Glutamatergic neuron (in vitro differentiated cells): Measurements from ENCODE around the gene TMEM63B. TPM values are rescaled to one million over a fixed set of nuclear protein-coding genes. Genes with fewer than 3 reads are reported as not detected.

Source experiments
- DNase-seq: peaks from one replicate; pipeline ENCODE4 v3.0.0; 2022
- H3K27ac Mint-ChIP-seq: one replicate; pipeline ENCODE4 v1.8.0; 2020; ENCODE audit warnings: mild to moderate bottlenecking, mixed read lengths, inconsistent platforms; ENCODE audit not compliant: unreplicated experiment
- H3K27me3 Mint-ChIP-seq: one replicate; pipeline ENCODE4 v1.8.0; 2020; ENCODE audit warnings: mild to moderate bottlenecking, moderate library complexity, mixed read lengths, inconsistent platforms; ENCODE audit not compliant: unreplicated experiment
- H3K36me3 Mint-ChIP-seq: one replicate; pipeline ENCODE4 v1.8.0; 2020; ENCODE audit warnings: mild to moderate bottlenecking, mixed read lengths, inconsistent platforms; ENCODE audit not compliant: unreplicated experiment
- H3K4me1 Mint-ChIP-seq: one replicate; pipeline ENCODE4 v1.8.0; 2020; ENCODE audit warnings: mild to moderate bottlenecking, low read depth, mixed read lengths, inconsistent platforms; ENCODE audit not compliant: unreplicated experiment
- H3K4me3 Mint-ChIP-seq: one replicate; pipeline ENCODE4 v1.8.0; 2020; ENCODE audit warnings: mild to moderate bottlenecking, mixed read lengths, inconsistent platforms; ENCODE audit not compliant: unreplicated experiment
- H3K9me3 Mint-ChIP-seq: one replicate; pipeline ENCODE4 v1.8.0; 2020; ENCODE audit warnings: mild to moderate bottlenecking, moderate library complexity, mixed read lengths, inconsistent platforms; ENCODE audit not compliant: unreplicated experiment
- total RNA-seq: library from RNA; stranded (reverse); fragmentation: NEBNext Ultra II Directional; extraction: Animal tissue kit (Norgen Biotek cat#: 25700); gene quantifications from one replicate; pipeline ENCODE4 v1.2.1, GENCODE V29; 2021; ENCODE audit not compliant: unreplicated experiment
- TF ChIP-seq, protein P1 (sequence below): fragments of 200-600 bp; sonication (generic); IDR thresholded peaks from one replicate; pipeline ENCODE4 v1.5.0; 2021; ENCODE audit not compliant: partially characterized antibody, unreplicated experiment

Gene TMEM63B
- total RNA-seq, 1 donor from 2014 or later = 148 TPM

DNA sequence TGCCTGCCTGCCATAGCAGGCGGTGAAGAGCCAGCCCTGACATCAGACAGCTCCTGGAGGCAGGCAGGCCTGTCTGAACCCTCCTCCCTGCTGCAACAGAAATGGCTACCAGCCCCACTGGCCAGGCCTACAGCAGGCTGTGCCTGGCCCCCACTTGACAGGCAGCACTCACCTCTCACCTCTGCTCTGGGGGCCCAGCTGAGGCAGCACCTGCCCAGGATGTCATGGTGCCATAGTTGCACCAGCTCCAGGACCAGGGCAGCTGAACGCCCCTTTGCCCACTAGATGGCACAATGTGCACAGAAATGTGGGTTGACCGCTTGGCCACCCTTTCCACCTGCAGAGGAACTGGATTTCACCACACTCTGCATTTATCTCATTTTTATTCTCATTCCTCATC is 30.7 kb upstream of the TMEM63B start:
- TF ChIP-seq, protein P1, sequence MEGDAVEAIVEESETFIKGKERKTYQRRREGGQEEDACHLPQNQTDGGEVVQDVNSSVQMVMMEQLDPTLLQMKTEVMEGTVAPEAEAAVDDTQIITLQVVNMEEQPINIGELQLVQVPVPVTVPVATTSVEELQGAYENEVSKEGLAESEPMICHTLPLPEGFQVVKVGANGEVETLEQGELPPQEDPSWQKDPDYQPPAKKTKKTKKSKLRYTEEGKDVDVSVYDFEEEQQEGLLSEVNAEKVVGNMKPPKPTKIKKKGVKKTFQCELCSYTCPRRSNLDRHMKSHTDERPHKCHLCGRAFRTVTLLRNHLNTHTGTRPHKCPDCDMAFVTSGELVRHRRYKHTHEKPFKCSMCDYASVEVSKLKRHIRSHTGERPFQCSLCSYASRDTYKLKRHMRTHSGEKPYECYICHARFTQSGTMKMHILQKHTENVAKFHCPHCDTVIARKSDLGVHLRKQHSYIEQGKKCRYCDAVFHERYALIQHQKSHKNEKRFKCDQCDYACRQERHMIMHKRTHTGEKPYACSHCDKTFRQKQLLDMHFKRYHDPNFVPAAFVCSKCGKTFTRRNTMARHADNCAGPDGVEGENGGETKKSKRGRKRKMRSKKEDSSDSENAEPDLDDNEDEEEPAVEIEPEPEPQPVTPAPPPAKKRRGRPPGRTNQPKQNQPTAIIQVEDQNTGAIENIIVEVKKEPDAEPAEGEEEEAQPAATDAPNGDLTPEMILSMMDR = peak; percentile 66
- no peaks in the 10 kb centered on the region for H3K36me3 Mint-ChIP-seq
- peaks cover 5% of the 10 kb centered on the region for H3K4me1 Mint-ChIP-seq
- DNase-seq = peak; percentile 82
- peak overlapping the region; percentile 65 for H3K27ac Mint-ChIP-seq
- peaks cover 3% of the 10 kb centered on the region for H3K9me3 Mint-ChIP-seq
- peak overlapping the region; percentile 39 for H3K4me3 Mint-ChIP-seq
- H3K27me3 Mint-ChIP-seq = peaks cover 7% of the 10 kb centered on the region

DNA sequence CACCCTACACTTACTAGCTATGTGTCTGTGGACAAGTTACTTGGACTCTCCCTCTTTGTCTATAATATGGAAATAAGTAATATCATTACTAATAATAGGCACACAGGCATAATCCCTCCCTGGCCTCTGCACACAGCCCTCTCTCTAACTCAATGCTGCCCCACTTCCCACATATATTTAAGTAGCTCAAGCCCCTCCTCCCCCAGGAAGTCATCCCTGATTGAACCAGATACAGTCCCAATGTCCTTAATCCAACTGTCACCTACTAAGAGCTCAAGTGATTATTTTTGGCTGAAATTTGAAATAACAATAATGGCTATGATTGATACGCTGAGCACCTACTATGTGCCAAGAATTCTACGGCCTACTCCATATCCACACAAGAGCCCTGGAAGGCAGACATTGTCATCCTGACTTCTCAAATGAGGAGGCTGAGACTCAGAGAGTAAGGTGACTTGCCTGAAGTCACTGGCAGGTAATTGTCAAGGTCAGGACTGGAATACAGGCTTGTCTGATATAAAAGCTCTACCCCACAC is 29.5 kb upstream of the TMEM63B start:
- no peak for DNase-seq
- TF ChIP-seq, protein P1 = no peak
- Mint-ChIP-seq H3K9me3 (peaks cover 3% of the 10 kb centered on the region), H3K4me3 (no peak overlapping the region), H3K36me3 (no peaks in the 10 kb centered on the region), H3K27me3 (peaks cover 7% of the 10 kb centered on the region), H3K4me1 (peaks cover 6% of the 10 kb centered on the region), H3K27ac (no peak overlapping the region)

DNA sequence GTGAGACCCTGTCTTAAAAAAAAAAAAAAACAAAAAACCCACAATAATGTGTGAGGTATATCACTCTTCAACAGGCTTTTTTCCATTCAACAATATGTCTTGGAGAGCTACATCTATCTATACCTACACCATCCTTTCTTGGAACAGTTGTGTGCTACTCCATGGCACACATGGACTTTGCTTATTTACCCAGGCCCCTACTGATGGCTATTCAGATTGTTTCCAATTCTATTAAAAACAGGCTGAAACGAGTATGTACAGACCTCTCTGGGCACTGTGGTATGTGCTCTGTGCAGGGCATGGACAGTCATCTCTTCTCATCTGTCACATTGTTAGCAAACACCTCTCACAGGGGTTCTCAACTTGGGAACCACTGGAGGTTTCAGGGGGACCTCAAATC is 28.2 kb upstream of the TMEM63B start:
- Mint-ChIP-seq H3K27ac (no peak overlapping the region), H3K4me3 (no peak overlapping the region), H3K36me3 (no peaks in the 10 kb centered on the region), H3K27me3 (peaks cover 6% of the 10 kb centered on the region), H3K9me3 (no peaks in the 10 kb centered on the region), H3K4me1 (peaks cover 7% of the 10 kb centered on the region)
- no peak for DNase-seq
- TF ChIP-seq, protein P1 = no peak

DNA sequence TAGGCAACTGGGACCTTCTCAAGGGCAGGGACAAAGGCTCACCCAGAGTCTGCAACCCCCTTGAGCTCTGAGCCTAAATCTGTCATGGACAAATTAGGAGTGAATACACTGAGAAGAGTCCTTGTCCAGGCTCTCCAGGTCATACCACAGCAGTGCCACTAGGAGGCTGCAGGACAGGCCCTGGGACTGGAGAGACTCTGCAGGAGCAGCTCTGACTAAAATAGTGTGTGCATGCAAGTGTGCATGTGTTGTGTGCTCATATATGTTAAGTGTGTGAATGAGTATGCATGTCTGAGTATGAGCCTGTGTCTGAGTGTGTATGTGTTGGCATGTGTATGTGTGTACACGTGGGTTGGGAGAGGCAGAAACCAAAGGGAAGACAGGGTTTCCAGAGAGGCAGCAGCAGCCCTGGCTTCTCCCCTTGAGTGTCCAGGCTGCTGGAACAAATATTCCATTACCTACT is 27.2 kb upstream of the TMEM63B start:
- Mint-ChIP-seq H3K4me1 (peaks cover 7% of the 10 kb centered on the region), H3K9me3 (no peaks in the 10 kb centered on the region), H3K36me3 (no peaks in the 10 kb centered on the region), H3K4me3 (no peak overlapping the region), H3K27ac (peak overlapping the region; percentile 11), H3K27me3 (peaks cover 2% of the 10 kb centered on the region)
- TF ChIP-seq, protein P1 = peak; percentile 75
- peak; percentile 69 for DNase-seq

DNA sequence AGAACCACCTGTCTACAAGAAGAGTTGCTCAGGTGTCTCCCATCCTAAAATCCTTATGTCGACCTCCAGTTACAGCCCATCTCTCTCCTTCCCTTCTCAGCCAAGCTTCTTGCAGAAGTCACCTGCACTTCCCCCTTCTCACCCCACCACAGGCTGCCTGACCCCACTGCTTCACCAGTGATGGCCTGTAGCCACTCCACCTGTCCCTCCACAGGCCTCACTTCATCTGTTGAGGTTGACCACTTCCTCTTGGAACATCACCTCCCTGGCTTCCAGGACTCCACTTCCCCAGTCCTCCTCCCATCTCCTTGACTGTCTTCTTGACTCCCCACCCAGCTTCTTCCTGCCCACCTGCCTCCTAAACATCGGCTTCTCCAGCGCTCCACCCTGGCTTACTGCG is 25.5 kb upstream of the TMEM63B start:
- TF ChIP-seq, protein P1 = no peak
- no peak overlapping the region for H3K27ac Mint-ChIP-seq

More for the DNA sequence above, 25.5 kb upstream of the TMEM63B start:
- Mint-ChIP-seq H3K9me3 (no peaks in the 10 kb centered on the region), H3K4me3 (no peak overlapping the region), H3K4me1 (peaks cover 4% of the 10 kb centered on the region), H3K36me3 (no peaks in the 10 kb centered on the region), H3K27me3 (no peaks in the 10 kb centered on the region)
- no peak for DNase-seq
